ENCODE data around the gene CDK5RAP3.
"Not testable (repeated sequence)": the region's sequence is repeated elsewhere in the genome, so short reads cannot be mapped to it uniquely, and the experiment has no call there.

Gene CDK5RAP3

DNA sequence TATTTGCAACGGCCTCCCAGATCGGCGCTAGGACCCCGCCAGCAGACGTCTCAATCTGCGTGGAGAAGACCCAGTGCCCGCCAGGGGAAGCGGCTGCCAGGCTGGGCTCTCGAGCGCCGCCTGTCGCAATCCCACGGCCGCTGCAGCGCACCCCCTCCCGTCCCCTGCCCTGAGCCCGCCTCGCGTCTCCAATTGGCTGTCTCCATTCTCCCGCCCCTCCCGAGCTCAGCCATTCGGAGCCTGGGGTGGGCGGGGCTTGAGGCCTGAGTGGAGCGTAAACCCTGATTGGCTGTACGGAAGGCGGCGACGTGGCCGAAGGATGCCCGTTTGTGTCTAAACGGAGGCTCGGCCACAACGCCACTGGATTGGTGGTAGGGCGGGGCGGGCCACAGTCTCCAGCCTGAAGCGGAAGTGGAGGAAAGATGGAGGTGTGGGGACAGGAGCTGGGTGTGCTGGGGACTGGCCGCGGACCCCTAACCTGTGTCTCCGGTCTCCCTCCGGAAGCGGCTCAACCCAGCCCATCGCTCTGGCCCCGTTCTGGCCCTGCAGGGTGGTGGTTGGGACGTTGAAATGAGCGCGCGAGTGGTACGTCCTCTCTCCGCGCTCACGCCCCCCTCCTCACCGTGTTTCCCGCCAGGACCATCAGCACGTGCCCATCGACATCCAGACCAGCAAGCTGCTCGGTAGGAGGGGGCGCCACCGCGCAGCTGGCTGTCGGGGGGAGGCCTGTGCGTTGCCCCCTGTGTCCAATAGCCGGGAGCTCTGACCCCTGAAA, at the start of gene CDK5RAP3:
Gene CDK5RAP3 (plus strand): TSS at position 389 of the 775 bp plus-strand sequence. CDS start 34 bp downstream, at position 423.
- Mint-ChIP-seq H3K4me1 (peaks cover 14% of the 10 kb centered on the region), H3K9me3 (no peaks in the 10 kb centered on the region), H3K4me3 (peak within 1 kb of the TSS; percentile 99), H3K27me3 (no peaks in the 10 kb centered on the region), H3K27ac (peak within 1 kb of the TSS; percentile 92), H3K36me3 (peaks cover 14% of the 10 kb centered on the region)
- peak; percentile 96 to 98 for DNase-seq (ENCODE audit: low spot score in 2 of 2)
- peak; percentile 97 for ATAC-seq (ENCODE audit: low read depth)

- Mint-ChIP-seq H3K36me3 (peaks cover 37% of the 10 kb centered on the region), H3K4me1 (no peaks in the 10 kb centered on the region), H3K27me3 (no peaks in the 10 kb centered on the region), H3K9me3 (no peaks in the 10 kb centered on the region), H3K27ac (no peak overlapping the region), H3K4me3 (no peak overlapping the region)
- ATAC-seq (ENCODE audit: low read depth): no peak
- no peak for DNase-seq (ENCODE audit: low spot score in 2 of 2)
Observed at GRCh38 chr17:47924785-47925677, 45.9 kb upstream of the CDK5RAP3 start.

GRCh38 chr17:47925678-47925988, 45.3 kb upstream of the CDK5RAP3 start:
- peaks cover 37% of the 10 kb centered on the region for H3K36me3 Mint-ChIP-seq
- H3K27me3 Mint-ChIP-seq: no peaks in the 10 kb centered on the region
- H3K27ac Mint-ChIP-seq: no peak overlapping the region
- DNase-seq (ENCODE audit: low spot score in 2 of 2) (no peak), ATAC-seq (ENCODE audit: low read depth) (no peak)
- no peaks in the 10 kb centered on the region for H3K9me3 Mint-ChIP-seq
- no peaks in the 10 kb centered on the region for H3K4me1 Mint-ChIP-seq
- H3K4me3 Mint-ChIP-seq: no peak overlapping the region

DNA sequence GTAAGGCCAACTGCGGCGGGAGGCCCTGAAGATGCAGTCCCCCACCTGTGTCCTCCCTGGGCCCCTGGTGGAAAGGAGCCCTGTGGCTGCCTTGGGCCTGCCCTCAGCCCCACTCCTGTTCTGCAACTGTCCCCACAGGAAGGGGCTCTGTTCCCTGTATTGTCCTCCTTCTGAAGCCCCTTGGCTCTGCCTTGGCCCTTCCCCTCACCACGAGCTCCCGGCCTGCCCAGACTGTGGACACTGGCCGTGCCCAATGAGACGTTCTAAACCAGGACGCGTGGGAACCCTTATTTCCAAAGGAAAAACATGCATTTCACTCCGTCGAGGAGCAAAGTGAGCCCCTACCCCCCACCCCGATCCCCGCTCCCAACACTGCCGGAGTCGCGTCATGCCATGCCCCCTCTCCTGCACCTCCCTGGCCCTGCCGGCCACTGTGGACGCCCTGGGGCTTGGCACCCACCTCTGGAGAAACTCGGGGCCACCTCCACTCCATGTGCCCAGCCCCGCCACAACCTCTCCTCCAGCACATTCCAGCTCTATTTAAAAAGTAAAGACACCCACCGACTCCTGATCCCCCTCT, 43.0 kb upstream of the CDK5RAP3 start:
- peaks cover 30% of the 10 kb centered on the region for H3K36me3 Mint-ChIP-seq

DNA sequence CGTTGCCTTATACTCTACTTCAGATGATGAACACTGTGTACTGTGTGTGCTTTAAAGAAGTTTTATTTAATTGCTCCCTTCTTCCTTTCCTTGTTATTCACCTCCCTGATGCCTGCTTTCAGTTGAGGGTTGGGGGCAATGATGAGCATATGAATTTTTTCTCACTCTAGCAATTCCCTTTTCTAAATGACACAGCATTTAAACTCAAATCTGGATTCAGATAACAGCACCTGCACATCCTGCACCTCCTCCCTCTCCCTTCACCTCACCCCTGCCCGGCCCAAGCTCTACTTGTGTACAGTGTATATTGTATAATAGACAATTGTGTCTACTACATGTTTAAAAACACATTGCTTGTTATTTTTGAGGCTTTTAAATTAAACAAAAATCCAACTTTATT, 42.5 kb upstream of the CDK5RAP3 start:
- Mint-ChIP-seq H3K4me1 (no peaks in the 10 kb centered on the region), H3K9me3 (no peaks in the 10 kb centered on the region), H3K36me3 (peaks cover 27% of the 10 kb centered on the region), H3K4me3 (no peak overlapping the region), H3K27ac (no peak overlapping the region), H3K27me3 (no peaks in the 10 kb centered on the region)
- DNase-seq (ENCODE audit: low spot score in 2 of 2) (no peak), ATAC-seq (ENCODE audit: low read depth) (no peak)

More for the DNA sequence above, 43.0 kb upstream of the CDK5RAP3 start:
- no peak for ATAC-seq (ENCODE audit: low read depth)
- no peaks in the 10 kb centered on the region for H3K9me3 Mint-ChIP-seq
- no peak overlapping the region for H3K4me3 Mint-ChIP-seq
- no peaks in the 10 kb centered on the region for H3K27me3 Mint-ChIP-seq
- no peaks in the 10 kb centered on the region for H3K4me1 Mint-ChIP-seq
- DNase-seq (ENCODE audit: low spot score in 2 of 2): no peak
- H3K27ac Mint-ChIP-seq: no peak overlapping the region

- Mint-ChIP-seq H3K9me3 (no peaks in the 10 kb centered on the region), H3K27ac (no peak overlapping the region), H3K4me1 (no peaks in the 10 kb centered on the region), H3K27me3 (no peaks in the 10 kb centered on the region), H3K36me3 (peaks cover 21% of the 10 kb centered on the region), H3K4me3 (no peak overlapping the region)
- no peak for DNase-seq (ENCODE audit: low spot score in 2 of 2)
- no peak for ATAC-seq (ENCODE audit: low read depth)
Observed at GRCh38 chr17:47929218-47930000, 41.5 kb upstream of the CDK5RAP3 start.

DNA sequence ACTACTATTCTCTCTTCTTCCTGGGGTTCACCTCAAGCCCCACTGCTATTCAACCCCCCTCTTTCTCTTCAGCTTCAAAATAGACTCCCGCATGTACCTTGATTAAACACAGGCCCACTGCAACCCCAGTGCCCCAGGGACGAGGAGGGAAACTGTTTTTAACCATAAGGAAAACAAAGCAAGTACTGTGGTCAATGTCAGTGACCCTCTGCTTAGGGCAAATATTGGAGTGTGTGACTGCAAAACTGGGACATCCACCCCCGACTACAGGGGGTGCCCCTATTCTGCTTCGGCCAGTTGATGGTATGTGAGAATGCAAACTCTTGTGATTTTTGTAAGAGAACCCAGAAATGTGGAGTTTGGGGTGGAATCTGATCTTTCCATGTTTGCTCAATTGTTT, 39.1 kb upstream of the CDK5RAP3 start:
- H3K27me3 Mint-ChIP-seq: no peaks in the 10 kb centered on the region
- peaks cover 5% of the 10 kb centered on the region for H3K4me1 Mint-ChIP-seq
- H3K4me3 Mint-ChIP-seq: no peak overlapping the region
- peaks cover 10% of the 10 kb centered on the region for H3K36me3 Mint-ChIP-seq
- ATAC-seq (ENCODE audit: low read depth): no peak
- no peak overlapping the region for H3K27ac Mint-ChIP-seq
- no peaks in the 10 kb centered on the region for H3K9me3 Mint-ChIP-seq
- DNase-seq (ENCODE audit: low spot score in 2 of 2): no peak

DNA sequence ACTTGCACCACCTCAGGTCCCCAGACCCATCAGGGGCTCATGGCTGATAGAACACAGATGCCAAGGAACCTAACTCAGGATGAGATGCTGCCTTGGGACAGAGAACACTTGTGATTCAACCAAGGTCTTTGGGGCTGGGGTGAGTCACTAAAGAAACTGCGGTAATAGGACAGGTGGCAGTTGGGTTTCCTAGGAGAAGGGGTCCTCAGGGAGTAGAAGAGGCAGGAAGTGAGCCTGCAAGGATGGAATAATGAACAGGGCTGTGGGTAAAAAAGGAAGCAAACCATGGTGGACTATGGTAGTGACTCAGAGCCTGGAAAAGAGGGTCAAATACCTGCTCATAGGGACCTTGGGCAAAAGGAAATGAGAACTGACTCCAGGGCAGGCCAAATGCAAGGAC, 36.1 kb upstream of the CDK5RAP3 start:
- H3K4me3 Mint-ChIP-seq: no peak overlapping the region
- H3K4me1 Mint-ChIP-seq: peaks cover 11% of the 10 kb centered on the region
- peaks cover 2% of the 10 kb centered on the region for H3K36me3 Mint-ChIP-seq
- no peak overlapping the region for H3K27ac Mint-ChIP-seq
- ATAC-seq (ENCODE audit: low read depth) (no peak), DNase-seq (ENCODE audit: low spot score in 2 of 2) (no peak)
- no peaks in the 10 kb centered on the region for H3K27me3 Mint-ChIP-seq
- no peaks in the 10 kb centered on the region for H3K9me3 Mint-ChIP-seq

- H3K27ac Mint-ChIP-seq; H3K36me3 Mint-ChIP-seq; H3K4me3 Mint-ChIP-seq; H3K9me3 Mint-ChIP-seq; DNase-seq (ENCODE audit: low spot score in 2 of 2); H3K27me3 Mint-ChIP-seq; ATAC-seq (ENCODE audit: low read depth): not testable (repeated sequence)
- H3K4me1 Mint-ChIP-seq: peaks cover 11% of the 10 kb centered on the region
Observed at GRCh38 chr17:47935468-47935867, 35.4 kb upstream of the CDK5RAP3 start.

DNA sequence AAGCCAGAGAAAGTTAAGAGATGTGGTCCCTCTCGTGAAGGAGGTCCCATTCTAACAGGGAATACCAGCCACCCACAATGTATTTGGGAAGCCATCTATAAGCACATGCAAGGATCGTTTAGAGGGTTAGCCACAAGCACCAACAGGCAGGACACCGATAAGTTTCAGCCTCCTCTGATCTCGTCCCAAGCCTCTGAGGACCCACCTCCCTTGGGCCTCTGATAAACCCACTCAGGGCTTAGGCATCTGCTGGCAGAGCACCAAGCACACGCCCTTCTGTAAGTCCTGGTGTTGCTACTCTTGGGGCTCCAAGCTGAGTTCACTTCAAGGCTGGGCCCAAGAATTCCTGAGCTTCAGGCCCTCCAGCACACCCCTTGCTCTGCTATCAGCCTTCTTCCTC, 35.0 kb upstream of the CDK5RAP3 start:
- Mint-ChIP-seq H3K9me3 (no peaks in the 10 kb centered on the region), H3K36me3 (peaks cover 2% of the 10 kb centered on the region), H3K4me3 (no peak overlapping the region), H3K27me3 (no peaks in the 10 kb centered on the region), H3K27ac (no peak overlapping the region), H3K4me1 (peaks cover 13% of the 10 kb centered on the region)
- no peak for ATAC-seq (ENCODE audit: low read depth)
- no peak for DNase-seq (ENCODE audit: low spot score in 2 of 2)

- H3K9me3 Mint-ChIP-seq: peaks cover 1% of the 10 kb centered on the region
- no peak for DNase-seq (ENCODE audit: low spot score in 2 of 2)
- H3K4me1 Mint-ChIP-seq: peaks cover 23% of the 10 kb centered on the region
- no peak overlapping the region for H3K4me3 Mint-ChIP-seq
- no peaks in the 10 kb centered on the region for H3K27me3 Mint-ChIP-seq
- H3K36me3 Mint-ChIP-seq: no peaks in the 10 kb centered on the region
- H3K27ac Mint-ChIP-seq: no peak overlapping the region
- ATAC-seq (ENCODE audit: low read depth): no peak
Observed at GRCh38 chr17:47937941-47938340, 33.0 kb upstream of the CDK5RAP3 start.

DNA sequence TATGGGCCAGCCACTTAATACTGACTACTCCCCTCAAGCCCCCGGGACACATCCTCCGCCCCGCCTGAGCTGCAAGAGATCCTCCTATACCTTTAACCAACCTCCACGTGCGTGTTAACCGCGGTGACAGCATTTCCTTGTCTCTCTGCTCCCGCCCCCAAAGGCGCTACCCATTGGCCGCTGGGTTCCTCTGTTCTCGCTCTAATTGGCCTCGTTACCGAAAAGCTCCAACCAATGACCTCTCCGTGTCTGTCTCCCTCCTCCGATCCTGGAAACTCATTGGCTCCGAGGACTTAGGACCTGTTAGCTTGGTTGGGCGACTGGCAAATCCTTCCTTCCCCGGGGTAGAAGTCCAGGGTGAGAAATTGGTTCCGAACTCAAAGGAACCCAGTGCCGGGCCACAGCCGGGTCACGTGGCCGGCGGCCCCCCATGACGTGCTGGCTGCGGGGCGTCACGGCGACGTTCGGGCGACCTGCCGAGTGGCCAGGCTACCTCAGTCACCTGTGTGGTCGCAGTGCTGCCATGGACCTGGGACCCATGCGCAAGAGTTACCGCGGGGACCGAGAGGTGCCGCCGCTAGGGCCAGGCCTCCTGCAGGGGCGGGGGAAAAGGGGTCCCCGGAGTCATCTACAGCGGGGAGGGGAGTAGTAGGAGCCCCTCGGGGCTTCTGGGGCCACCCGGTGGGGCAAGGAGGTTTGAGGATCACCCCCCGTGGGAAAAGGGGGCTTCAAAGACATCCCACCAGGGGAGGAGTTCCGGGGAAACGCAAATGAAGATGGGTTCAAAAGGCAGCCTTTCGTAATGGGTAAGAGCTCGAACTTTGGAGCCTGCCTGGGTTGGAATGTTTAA, 29.4 kb upstream of the CDK5RAP3 start, which contains the start of gene PNPO:
Gene PNPO (plus strand): TSS at position 326 of the 850 bp plus-strand sequence. CDS start 105 bp downstream, at position 431.
- Mint-ChIP-seq H3K27ac (peak within 1 kb of the TSS; percentile 83), H3K9me3 (peaks cover 1% of the 10 kb centered on the region), H3K27me3 (no peaks in the 10 kb centered on the region), H3K36me3 (peaks cover 12% of the 10 kb centered on the region), H3K4me1 (peaks cover 33% of the 10 kb centered on the region), H3K4me3 (peak within 1 kb of the TSS; percentile 90)
- peak; percentile 98 for ATAC-seq (ENCODE audit: low read depth)
- peak; percentile 75 to 85 for DNase-seq (ENCODE audit: low spot score in 2 of 2)

GRCh38 chr17:47942096-47942510, 28.8 kb upstream of the CDK5RAP3 start:
- H3K9me3 Mint-ChIP-seq: peaks cover 1% of the 10 kb centered on the region
- peak overlapping the region; percentile 83 for H3K27ac Mint-ChIP-seq
- peaks cover 12% of the 10 kb centered on the region for H3K36me3 Mint-ChIP-seq
- H3K4me3 Mint-ChIP-seq: peak overlapping the region; percentile 90
- peaks cover 28% of the 10 kb centered on the region for H3K4me1 Mint-ChIP-seq
- ATAC-seq (ENCODE audit: low read depth): no peak
- no peak for DNase-seq (ENCODE audit: low spot score in 2 of 2)
- H3K27me3 Mint-ChIP-seq: no peaks in the 10 kb centered on the region
